Keratinocyte (primary cell): ENCODE measurements around the gene C3orf49.

Source experiments
- CTCF ChIP-seq, 3 experiments: IDR thresholded peaks in 1 of 3; conservative IDR thresholded peaks in 1 of 3; optimal IDR thresholded peaks in 1 of 3; 2 replicates in 2 of 3; 3 replicates in 1 of 3; pipeline versions ENCODE3 to v1.5.1; 2011; ENCODE audit warnings: low read length in 3 of 3, mild to moderate bottlenecking in 3 of 3, moderate library complexity in 2 of 3, control low read depth in 1 of 3, inconsistent platforms in 1 of 3; ENCODE audit not compliant: insufficient read depth in 2 of 3; ENCODE audit errors: extremely low read depth in 1 of 3
- EZH2 ChIP-seq: IDR thresholded peaks from one replicate; pipeline ENCODE4 v1.6.1; 2012; ENCODE audit warnings: inconsistent platforms, mild to moderate bottlenecking, low read length, moderate library complexity

DNA sequence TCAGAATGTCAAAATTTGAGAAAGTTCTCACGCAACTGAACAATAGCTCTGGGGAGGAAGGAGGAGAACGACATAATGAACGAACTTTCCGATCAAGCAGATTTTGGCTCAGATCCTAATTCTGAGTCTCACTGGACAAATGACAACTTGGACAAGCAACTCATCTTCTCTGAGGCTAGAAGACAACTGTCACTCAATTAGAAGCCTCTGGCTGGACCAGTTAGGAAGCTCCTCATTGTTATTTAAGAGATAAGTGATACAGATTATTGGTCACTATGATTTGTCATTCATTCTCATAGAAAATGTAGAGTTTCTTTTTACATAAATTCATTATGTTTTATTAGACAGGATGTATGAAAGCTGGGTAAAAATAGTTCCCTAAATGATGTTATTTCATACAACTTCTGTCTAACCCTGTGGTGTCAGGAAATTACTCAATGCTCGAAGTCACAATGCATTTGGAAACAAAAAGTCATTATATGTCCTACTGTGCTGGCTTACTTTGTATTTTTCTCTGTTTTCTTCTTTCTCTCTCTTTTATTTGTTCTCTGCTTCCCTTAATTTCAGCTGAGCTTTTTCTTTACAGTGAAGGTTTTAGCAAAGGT, 11.0 kb upstream of the C3orf49 start:
- TF ChIP-seq CTCF (optimal IDR thresholded peaks at IDR 0.05 in 1 of 3, IDR thresholded peaks at IDR 0.05 in 1 of 3, conservative IDR thresholded peaks at IDR 0.05 in 1 of 3; ENCODE audit: extremely low read depth in 1 of 3, insufficient read depth in 2 of 3, low read length in 3 of 3) (no peak), EZH2 (no peak)
